Glutamatergic neuron (in vitro differentiated cells): ENCODE results near the gene SLC6A1. TPM values are rescaled to one million over a fixed set of nuclear protein-coding genes. Genes with fewer than 3 reads are reported as not detected.
A peak's percentile ranks its signal among the peaks of the same experiment; 100 is the strongest.

ENCODE experiments used
- DNase-seq: peaks from one replicate; pipeline ENCODE4 v3.0.0; 2022
- H3K27ac Mint-ChIP-seq: one replicate; pipeline ENCODE4 v1.8.0; 2020; ENCODE audit warnings: mild to moderate bottlenecking, mixed read lengths, inconsistent platforms; ENCODE audit not compliant: unreplicated experiment
- H3K27me3 Mint-ChIP-seq: one replicate; pipeline ENCODE4 v1.8.0; 2020; ENCODE audit warnings: mild to moderate bottlenecking, moderate library complexity, mixed read lengths, inconsistent platforms; ENCODE audit not compliant: unreplicated experiment
- H3K36me3 Mint-ChIP-seq: one replicate; pipeline ENCODE4 v1.8.0; 2020; ENCODE audit warnings: mild to moderate bottlenecking, mixed read lengths, inconsistent platforms; ENCODE audit not compliant: unreplicated experiment
- H3K4me1 Mint-ChIP-seq: one replicate; pipeline ENCODE4 v1.8.0; 2020; ENCODE audit warnings: mild to moderate bottlenecking, low read depth, mixed read lengths, inconsistent platforms; ENCODE audit not compliant: unreplicated experiment
- H3K4me3 Mint-ChIP-seq: one replicate; pipeline ENCODE4 v1.8.0; 2020; ENCODE audit warnings: mild to moderate bottlenecking, mixed read lengths, inconsistent platforms; ENCODE audit not compliant: unreplicated experiment
- H3K9me3 Mint-ChIP-seq: one replicate; pipeline ENCODE4 v1.8.0; 2020; ENCODE audit warnings: mild to moderate bottlenecking, moderate library complexity, mixed read lengths, inconsistent platforms; ENCODE audit not compliant: unreplicated experiment
- total RNA-seq: library from RNA; stranded (reverse); fragmentation: NEBNext Ultra II Directional; extraction: Animal tissue kit (Norgen Biotek cat#: 25700); gene quantifications from one replicate; pipeline ENCODE4 v1.2.1, GENCODE V29; 2021; ENCODE audit not compliant: unreplicated experiment
- TF ChIP-seq, protein P1 (sequence below): fragments of 200-600 bp; sonication (generic); IDR thresholded peaks from one replicate; pipeline ENCODE4 v1.5.0; 2021; ENCODE audit not compliant: partially characterized antibody, unreplicated experiment

The SLC6A1 gene
- total RNA-seq, 1 donor from 2014 or later = 0.15 TPM

DNA sequence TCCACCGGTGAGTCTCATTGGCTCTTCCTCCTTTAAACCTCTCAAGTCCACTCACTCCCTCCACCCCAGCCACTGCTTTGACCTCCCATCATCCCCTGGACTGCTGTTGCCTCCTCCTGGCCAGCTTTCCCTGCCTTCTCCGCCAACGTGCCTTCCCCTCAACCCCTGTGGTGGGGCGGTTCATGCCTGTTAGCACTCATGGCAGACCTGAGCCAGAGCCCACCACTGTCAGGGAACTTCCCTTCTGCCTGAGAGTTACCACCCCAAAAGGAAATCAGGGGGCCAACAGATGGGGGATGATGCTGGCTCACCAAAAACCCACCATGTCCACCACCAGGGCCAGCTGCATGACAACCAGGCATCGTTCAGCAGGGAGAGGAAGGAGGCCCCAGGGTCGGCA lies 44.2 kb upstream of the SLC6A1 start:
- H3K36me3 Mint-ChIP-seq = no peaks in the 10 kb centered on the region
- H3K9me3 Mint-ChIP-seq = no peaks in the 10 kb centered on the region
- no peak overlapping the region for H3K4me3 Mint-ChIP-seq
- H3K27ac Mint-ChIP-seq = no peak overlapping the region
- H3K4me1 Mint-ChIP-seq = no peaks in the 10 kb centered on the region
- DNase-seq = no peak
- peaks cover 2% of the 10 kb centered on the region for H3K27me3 Mint-ChIP-seq
- TF ChIP-seq, protein P1, sequence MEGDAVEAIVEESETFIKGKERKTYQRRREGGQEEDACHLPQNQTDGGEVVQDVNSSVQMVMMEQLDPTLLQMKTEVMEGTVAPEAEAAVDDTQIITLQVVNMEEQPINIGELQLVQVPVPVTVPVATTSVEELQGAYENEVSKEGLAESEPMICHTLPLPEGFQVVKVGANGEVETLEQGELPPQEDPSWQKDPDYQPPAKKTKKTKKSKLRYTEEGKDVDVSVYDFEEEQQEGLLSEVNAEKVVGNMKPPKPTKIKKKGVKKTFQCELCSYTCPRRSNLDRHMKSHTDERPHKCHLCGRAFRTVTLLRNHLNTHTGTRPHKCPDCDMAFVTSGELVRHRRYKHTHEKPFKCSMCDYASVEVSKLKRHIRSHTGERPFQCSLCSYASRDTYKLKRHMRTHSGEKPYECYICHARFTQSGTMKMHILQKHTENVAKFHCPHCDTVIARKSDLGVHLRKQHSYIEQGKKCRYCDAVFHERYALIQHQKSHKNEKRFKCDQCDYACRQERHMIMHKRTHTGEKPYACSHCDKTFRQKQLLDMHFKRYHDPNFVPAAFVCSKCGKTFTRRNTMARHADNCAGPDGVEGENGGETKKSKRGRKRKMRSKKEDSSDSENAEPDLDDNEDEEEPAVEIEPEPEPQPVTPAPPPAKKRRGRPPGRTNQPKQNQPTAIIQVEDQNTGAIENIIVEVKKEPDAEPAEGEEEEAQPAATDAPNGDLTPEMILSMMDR = no peak

DNA sequence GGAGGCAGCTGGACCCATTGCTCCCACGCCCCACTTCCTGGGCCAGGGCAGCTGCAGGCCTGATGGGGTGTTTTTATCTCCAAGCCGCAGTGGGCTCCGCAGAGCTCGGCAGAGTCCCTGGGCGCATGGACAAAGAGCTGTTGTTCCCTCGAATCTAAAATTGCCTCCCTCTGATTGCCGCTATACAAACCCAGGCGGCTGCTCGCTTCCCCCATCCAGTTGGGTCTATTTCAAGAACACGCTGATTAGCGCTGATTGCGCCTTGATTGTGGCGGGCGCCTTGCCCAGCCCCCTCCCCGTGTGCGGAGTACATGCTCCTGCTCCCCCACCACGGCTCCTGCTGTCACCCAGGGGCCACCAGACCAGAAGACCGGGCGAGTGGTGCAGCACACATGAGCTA lies 43.4 kb upstream of the SLC6A1 start:
- Mint-ChIP-seq H3K27ac (no peak overlapping the region), H3K4me3 (no peak overlapping the region), H3K4me1 (no peaks in the 10 kb centered on the region), H3K36me3 (no peaks in the 10 kb centered on the region), H3K9me3 (no peaks in the 10 kb centered on the region), H3K27me3 (peaks cover 5% of the 10 kb centered on the region)
- DNase-seq = no peak
- TF ChIP-seq, protein P1 = no peak

DNA sequence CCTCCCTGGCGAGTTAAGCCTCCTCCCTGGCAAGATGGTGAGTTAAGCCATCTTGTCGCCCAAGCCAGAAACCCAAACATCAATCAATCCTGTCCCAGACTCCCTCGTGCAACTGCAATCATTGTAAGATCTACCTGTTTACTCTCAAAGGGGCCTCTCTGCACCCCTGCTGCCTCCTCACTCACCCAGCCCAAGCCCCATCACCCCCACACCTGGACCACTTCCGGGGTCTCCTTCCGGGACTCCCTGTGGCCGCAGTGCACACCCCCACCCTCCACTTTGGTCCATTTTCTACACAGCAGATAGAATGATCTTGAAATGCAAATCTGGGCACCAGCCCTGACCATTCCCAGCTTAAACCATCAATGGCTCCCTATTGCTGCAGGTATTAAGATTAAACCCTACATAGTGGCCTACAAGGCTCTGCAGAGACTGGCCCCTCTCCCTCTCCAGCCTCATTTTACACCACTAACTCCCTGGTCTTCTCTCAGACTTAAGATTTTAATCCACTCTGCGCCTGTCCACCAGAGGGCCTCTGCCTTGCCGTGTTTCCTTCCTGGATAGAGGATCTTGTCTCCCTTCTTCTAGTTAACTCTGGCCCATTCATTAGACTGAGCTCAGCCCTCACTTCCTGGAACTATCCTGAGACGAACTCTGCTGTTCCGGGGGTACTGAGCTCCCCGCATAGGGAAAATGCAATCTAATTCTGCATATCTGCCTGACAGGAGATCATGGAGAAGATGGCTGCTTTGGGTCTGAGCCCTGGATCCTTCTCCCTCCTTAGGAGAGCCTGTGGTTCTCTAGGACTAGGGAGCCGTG lies 41.9 kb upstream of the SLC6A1 start:
- H3K4me3 Mint-ChIP-seq = no peak overlapping the region
- H3K9me3 Mint-ChIP-seq = peaks cover 4% of the 10 kb centered on the region
- H3K36me3 Mint-ChIP-seq = no peaks in the 10 kb centered on the region
- TF ChIP-seq, protein P1 = peak; percentile 61
- no peak overlapping the region for H3K27ac Mint-ChIP-seq
- H3K4me1 Mint-ChIP-seq = no peaks in the 10 kb centered on the region
- peak; percentile 55 for DNase-seq
- H3K27me3 Mint-ChIP-seq = peaks cover 8% of the 10 kb centered on the region

DNA sequence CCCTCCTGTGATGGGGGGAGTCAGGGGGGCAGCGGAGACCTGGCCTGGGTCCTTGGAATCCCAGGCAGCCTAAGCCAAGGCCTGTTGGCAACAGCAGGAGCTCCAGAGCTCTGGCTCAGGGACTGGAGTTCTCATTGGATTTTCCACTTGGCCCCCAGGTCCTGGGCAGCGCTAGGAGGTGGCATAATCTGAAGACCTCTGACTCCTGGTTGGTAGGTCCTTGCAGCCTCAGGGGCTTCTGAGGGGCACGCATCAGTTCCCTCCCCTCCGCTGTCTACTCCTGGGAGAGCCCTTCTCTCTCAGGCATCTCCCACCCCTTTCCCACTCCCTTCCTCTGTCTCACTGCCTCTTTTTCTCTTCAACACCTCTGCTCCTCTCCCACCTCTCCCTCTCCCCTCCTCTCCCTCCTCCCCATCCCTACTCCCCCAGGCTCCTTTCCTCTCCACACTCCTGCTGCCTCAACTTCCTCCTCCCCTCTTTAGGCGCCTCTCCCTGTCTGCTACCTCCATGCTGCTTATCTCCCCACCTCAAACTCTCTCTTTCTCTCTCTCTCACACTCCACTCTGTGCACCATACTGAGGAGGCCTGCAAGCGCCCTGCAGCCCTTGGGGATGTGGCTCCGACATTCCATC lies 41.1 kb upstream of the SLC6A1 start:
- Mint-ChIP-seq H3K36me3 (no peaks in the 10 kb centered on the region), H3K27ac (no peak overlapping the region), H3K4me1 (no peaks in the 10 kb centered on the region), H3K27me3 (peaks cover 8% of the 10 kb centered on the region), H3K4me3 (no peak overlapping the region), H3K9me3 (peaks cover 4% of the 10 kb centered on the region)
- DNase-seq = no peak
- TF ChIP-seq, protein P1 = no peak

DNA sequence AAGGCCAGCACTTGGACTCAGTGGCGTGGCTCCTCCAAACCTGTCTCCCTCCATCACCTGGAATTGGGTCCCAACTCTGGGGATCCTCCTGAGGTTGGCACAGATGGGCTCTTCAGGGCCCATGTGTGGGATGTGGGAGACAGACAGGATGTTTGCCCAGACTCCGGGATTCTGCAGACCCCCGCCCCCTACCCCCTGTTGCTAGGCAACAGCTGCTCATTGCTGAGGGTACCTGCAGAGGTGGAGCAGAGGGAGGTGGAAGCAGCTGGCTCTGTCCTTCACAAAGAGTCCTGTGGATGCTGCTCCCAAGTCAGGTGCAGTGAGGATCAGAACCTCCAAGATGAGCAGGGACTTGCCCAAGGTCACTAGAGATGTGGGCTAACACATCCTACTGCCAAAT lies 40.0 kb upstream of the SLC6A1 start:
- H3K36me3 Mint-ChIP-seq = no peaks in the 10 kb centered on the region
- no peak overlapping the region for H3K4me3 Mint-ChIP-seq
- H3K4me1 Mint-ChIP-seq = peaks cover 2% of the 10 kb centered on the region
- H3K9me3 Mint-ChIP-seq = peaks cover 4% of the 10 kb centered on the region
- TF ChIP-seq, protein P1 = no peak
- DNase-seq = no peak
- no peak overlapping the region for H3K27ac Mint-ChIP-seq
- H3K27me3 Mint-ChIP-seq = peaks cover 10% of the 10 kb centered on the region
